ENCODE measurements around the gene FOCAD.
A peak's percentile ranks its signal among the peaks of the same experiment; 100 is the strongest.

Gene FOCAD

DNA sequence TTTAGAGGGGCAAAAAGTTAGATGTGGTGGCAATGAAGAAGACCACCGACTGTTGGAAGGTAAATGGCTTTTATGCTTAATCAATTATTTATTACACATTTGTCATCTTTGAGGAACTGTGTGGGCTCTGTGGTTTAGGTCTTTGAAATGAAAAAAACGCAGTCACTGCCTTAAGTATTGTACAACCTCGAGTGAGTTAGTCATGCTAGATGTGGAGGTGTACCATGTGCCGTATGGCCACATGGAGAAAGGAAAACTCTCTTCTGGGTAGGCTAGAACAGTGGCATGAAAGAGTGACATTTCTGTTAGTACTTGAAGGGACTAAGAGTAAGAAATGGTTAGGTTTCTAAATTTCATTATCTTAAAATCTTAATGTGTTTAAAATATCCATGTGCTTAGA lies 181.3 kb downstream of the FOCAD start:
- H3K4me3 ChIP-seq (ENCODE audit: low read length) = no peak overlapping the region
- TF ChIP-seq, protein P1, sequence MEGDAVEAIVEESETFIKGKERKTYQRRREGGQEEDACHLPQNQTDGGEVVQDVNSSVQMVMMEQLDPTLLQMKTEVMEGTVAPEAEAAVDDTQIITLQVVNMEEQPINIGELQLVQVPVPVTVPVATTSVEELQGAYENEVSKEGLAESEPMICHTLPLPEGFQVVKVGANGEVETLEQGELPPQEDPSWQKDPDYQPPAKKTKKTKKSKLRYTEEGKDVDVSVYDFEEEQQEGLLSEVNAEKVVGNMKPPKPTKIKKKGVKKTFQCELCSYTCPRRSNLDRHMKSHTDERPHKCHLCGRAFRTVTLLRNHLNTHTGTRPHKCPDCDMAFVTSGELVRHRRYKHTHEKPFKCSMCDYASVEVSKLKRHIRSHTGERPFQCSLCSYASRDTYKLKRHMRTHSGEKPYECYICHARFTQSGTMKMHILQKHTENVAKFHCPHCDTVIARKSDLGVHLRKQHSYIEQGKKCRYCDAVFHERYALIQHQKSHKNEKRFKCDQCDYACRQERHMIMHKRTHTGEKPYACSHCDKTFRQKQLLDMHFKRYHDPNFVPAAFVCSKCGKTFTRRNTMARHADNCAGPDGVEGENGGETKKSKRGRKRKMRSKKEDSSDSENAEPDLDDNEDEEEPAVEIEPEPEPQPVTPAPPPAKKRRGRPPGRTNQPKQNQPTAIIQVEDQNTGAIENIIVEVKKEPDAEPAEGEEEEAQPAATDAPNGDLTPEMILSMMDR (conservative IDR thresholded peaks at IDR 0.05; ENCODE audit: low read length) = no peak
- no peak for DNase-seq (ENCODE audit: low read depth)

DNA sequence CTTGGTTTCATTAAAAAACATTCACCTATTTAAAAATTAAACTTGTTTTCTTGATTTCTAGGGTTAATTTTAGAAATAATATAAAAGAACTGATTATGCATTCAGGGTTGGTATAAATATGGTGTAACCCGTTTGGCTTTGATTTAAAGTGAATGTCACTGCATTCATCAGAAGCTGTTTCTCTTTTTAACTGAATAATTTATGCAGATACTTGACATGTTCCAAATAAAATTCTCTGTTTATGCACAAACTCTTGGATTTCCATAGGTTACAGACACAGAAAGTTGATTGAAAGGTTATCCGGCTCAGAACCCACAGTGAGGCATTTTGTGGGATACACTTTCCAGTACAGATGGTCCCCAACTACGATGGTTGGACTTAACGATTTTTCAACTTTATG lies 186.1 kb downstream of the FOCAD start:
- no peak overlapping the region for H3K4me3 ChIP-seq (ENCODE audit: low read length)
- TF ChIP-seq, protein P1 (conservative IDR thresholded peaks at IDR 0.05; ENCODE audit: low read length) = no peak
- DNase-seq (ENCODE audit: low read depth) = no peak

DNA sequence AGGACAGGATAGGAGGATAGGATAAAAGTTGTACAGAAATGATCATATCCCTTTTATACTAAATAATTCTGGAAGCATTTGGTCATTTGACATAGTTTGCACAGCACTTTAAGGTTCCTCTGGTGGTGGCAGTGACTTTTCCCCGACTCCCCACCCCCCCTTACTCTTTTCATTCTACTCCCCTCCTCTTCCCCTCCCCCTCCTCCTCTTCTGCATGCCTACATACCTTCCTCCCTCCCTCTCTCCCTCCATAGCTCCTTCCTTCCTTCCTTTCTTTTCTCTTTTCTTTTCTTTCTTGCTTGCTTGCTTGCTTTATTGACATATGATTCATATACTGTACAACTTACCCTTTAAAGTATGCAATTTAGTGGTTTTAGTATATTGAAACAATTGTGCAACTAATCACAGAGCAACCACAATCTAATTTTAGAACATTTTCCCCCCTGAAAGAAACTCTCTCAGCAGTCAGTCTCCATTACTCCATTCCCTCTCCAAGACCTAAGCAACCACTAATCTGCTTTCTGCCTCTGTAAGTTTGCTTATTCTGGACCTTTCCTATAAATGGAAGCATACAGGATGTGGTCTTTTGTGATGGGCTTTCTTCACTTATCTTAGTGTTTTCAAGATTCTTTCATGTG lies 188.4 kb downstream of the FOCAD start:
- DNase-seq (ENCODE audit: low read depth) = peak; percentile 88
- TF ChIP-seq, protein P1 (conservative IDR thresholded peaks at IDR 0.05; ENCODE audit: low read length) = no peak
- no peak overlapping the region for H3K4me3 ChIP-seq (ENCODE audit: low read length)

DNA sequence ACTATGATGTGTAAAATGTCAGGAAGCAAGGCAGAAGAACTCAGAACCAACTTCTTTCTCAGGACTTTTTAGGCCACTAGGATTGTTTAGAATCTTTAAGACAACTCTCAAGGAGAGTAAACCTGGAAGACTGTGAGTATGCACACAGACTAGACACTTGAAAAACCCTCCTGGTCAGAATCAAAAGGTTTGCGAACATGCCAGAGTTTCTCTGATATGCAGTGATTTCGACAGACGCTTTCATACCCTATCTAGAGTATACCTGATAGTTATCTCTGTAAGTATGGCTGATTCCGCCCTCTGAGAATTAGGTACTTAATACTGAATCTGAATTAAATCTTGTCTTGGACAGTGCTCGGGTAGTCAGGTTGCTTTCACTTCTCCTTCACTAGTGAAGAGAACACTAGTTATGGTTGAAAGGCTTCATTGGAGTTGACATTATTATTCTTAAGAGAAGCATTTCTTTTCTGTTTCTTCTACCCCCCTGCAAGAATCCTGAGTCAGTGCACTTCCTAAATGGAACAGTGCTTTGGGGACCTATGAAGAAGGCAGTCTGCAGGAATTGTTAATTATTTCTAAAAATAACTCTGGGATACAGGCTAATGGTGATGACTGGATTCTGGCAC lies 189.3 kb downstream of the FOCAD start:
- TF ChIP-seq, protein P1 (conservative IDR thresholded peaks at IDR 0.05; ENCODE audit: low read length) = no peak
- DNase-seq (ENCODE audit: low read depth) = peak; percentile 16
- no peak overlapping the region for H3K4me3 ChIP-seq (ENCODE audit: low read length)

DNA sequence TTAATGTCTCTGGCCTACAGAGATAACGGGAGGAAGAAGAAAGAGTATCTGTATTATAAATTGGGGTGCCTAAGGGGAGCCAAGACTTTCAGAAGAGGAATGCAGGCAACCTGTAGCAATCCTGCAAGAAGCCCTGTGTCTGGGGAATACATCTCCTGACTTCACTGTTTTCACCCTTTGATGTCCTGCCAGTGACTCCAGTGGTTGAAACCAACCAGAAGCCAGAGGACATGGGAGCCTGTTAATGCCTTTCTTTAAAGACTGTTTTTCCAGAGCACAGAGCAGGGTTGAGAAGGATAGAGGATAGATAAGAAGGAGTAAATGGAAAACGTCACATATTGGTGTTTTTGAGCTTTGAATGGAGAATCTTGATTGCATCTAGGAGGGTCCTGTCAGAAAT lies 196.2 kb downstream of the FOCAD start:
- no peak for DNase-seq (ENCODE audit: low read depth)
- TF ChIP-seq, protein P1 (conservative IDR thresholded peaks at IDR 0.05; ENCODE audit: low read length) = no peak
- H3K4me3 ChIP-seq (ENCODE audit: low read length) = no peak overlapping the region

DNA sequence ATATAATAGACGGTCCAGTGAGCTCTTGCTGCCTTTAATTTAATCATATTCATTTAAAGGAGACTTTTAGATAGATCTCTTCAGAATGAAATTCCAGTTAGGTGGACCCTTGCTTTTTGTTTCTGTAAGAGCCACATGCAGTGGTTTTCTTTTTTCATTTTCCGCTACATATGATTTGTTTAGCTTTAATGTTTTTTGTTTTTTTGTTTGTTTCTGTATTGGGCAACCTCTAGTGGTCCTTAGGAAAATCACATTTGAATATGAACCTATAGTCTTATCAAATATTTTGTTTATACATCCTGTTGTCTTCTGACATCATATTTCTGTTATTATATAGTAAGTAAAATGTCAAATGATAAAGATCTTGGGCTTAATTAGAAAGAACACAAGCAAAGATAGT lies 196.6 kb downstream of the FOCAD start:
- TF ChIP-seq, protein P1 (conservative IDR thresholded peaks at IDR 0.05; ENCODE audit: low read length) = 0 out of 2 replicates have a peak, but pooled peaks have one; percentile 9
- DNase-seq (ENCODE audit: low read depth) = no peak
- no peak overlapping the region for H3K4me3 ChIP-seq (ENCODE audit: low read length)

DNA sequence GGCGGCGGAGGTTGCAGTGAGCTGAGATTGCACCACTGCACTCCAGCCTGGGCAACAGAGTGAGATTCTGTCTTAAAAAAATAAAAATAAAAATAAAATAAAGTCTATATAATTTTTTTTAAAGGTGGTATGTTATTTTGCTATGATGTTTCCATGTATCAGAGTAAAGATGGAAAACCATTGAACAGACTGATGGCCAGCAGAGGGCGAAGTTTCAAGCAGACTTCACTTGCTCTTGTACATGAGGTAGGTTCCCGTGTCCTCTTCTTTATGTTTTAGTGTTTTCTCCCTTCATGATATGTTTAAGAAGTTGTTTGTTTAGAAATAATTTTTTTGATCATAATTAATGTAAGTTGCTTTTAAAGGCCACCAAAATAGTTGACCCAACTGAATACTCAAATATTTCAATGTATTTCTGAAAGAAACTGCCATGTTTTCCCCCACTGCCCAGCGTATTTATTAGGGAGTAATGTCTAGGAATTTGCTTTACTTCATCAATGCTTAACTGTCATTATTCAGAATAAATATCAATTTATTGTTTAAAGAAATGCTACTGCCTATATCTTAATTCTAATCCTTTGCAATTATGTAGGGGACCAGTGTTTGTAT lies 201.0 kb downstream of the FOCAD start:
- TF ChIP-seq, protein P1 (conservative IDR thresholded peaks at IDR 0.05; ENCODE audit: low read length) = peak; percentile 76
- DNase-seq (ENCODE audit: low read depth) = peak; percentile 59

More for the DNA sequence above, 201.0 kb downstream of the FOCAD start:
- no peak overlapping the region for H3K4me3 ChIP-seq (ENCODE audit: low read length)
